ENCODE data around the gene PLAGL1.
A peak's percentile ranks its signal among the peaks of the same experiment; 100 is the strongest.
"Not testable (repeated sequence)": the region's sequence is repeated elsewhere in the genome, so short reads cannot be mapped to it uniquely, and the experiment has no call there.

The PLAGL1 gene

DNA sequence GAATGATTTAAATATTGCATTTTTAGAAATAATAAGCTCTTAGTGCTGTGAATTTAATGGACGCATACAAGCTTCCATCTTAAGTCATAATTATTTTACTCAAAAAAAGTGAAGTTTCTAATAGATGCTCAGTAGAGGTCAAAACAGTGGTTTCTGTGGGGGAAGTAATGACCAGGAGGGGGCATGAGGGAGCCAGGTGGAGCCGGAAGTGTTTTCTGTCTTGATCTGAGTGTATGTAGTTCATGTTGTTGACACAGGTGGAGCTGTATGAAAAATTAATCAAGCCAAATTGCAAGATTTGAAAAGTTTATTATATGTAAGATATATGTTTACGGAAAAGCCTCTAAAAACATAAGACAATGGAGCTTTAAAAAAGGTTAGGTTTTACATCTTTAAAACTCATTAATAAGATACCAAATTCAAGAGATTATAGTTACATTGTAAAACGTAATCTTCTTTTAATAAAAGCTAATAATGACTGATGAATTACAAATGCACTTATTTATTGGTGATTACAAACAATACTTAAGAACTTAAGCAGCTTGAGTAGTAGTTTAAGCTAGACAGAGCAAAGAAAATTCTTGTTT is 68.0 kb downstream of the PLAGL1 start:
- DNase-seq (ENCODE audit: low read depth in 1 of 2, low spot score in 1 of 2): peak; percentile 11 to 22

- DNase-seq (ENCODE audit: low read depth in 1 of 2, low spot score in 1 of 2): no peak
Measured at GRCh38 chr6:143939364-143939763, 68.7 kb downstream of the PLAGL1 start.

GRCh38 chr6:143937668-143937970 is 70.4 kb downstream of the PLAGL1 start:
- no peak for DNase-seq (ENCODE audit: low read depth in 1 of 2, low spot score in 1 of 2)

DNA sequence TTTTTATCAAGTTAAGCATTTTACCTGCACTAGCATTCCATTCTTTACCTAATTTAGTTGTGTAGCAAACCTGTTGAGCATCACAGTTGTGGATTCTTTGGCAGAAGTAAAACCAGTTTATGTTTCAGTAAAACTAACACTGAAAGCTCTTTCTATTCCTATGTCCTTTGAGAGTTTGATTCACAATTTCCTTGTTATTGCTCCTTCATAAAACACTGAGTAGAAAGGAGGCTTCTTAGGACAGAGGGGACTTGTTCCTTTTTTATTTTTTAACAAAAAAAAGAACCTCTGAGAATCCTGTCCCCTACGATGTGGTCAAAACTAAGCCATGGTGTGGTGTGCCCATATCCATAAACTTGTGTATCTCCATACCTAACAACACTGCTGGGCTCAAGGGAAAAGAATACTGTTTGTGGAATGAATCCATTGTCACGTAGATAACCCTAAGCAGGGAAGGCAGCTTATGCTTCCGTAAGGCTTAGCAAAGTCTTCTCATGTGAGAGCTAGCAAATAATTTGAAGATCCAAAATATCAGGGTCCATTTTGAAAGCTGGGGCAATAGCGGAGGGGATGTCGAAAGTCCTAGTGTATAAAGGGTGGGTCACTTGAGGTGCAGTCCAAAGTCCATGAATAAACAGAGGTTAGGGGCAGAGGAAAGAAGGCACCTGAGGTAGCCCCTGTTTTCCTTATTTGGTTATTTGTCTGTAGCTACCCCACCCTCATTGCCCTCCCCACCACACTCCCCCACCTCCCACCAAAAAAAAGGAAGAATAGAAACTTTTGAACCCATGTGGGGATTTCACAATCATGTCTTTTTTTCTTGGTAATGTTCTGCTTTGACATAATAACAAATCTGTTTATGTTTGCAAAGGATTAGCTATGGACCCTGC is 71.0 kb downstream of the PLAGL1 start:
- DNase-seq (ENCODE audit: low read depth in 1 of 2, low spot score in 1 of 2): no peak

DNA sequence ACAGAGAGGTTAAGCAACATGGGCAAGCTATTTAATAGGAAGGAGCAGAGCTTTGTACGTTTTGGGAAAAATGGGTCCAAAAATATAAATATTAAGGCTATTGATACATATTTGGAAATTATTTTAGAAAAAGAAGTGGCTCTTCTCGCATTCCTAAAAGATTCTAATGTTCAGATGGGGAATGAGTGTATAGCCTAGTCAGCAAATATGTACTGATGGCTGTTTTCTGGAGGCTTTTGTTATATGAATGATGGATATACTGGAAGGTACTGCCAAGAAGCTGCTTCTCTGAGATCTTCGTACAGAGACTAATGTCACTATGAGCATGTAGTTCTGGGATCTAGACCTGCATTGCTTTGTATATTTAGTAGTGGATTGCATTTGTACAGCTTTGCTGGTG is 71.7 kb downstream of the PLAGL1 start:
- no peak for DNase-seq (ENCODE audit: low read depth in 1 of 2, low spot score in 1 of 2)

GRCh38 chr6:143934867-143935266 is 73.2 kb downstream of the PLAGL1 start:
- DNase-seq (ENCODE audit: low read depth in 1 of 2, low spot score in 1 of 2): no peak

DNA sequence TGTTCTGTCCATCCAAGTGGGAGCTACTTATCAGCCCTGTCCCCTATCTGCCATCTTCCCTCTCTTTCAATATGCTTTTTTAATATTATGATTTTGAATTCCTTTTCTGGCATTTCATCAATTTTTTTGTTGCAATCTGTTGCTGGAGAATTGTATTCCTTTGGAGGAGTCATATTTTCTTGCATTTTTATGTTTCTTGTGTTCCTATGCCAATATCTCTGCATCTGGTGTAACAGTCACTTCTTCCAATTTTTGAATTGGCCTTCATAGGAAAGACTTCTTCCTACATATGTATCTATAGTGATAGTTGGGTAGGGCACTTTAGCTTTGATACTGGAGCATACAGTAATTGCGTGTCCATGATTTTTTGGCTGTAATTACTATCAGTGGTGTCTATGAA is 73.7 kb downstream of the PLAGL1 start:
- DNase-seq (ENCODE audit: low read depth in 1 of 2, low spot score in 1 of 2): no peak

- no peak for DNase-seq (ENCODE audit: low read depth in 1 of 2, low spot score in 1 of 2)
Measured at GRCh38 chr6:143929975-143930374, 78.1 kb downstream of the PLAGL1 start.

DNA sequence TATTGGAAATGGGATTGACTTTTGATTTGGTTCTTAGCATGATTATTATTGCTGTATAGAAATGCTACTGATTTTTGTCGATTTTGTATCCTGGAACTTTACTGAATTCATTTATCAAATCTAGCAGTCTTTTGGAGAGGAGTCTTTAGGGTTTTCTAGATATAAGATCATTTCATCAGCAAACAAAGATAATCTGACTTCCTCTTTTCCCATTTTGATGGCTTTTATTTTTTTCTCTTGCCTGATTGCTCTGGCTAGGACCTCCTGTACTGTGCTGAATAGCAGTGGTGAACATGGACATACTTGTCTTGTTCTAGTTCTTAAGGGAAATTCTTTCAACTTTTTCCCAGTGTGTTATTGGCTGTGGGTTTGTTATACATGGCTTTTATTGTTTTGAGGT is 79.2 kb downstream of the PLAGL1 start:
- no peak for DNase-seq (ENCODE audit: low read depth in 1 of 2, low spot score in 1 of 2)

DNA sequence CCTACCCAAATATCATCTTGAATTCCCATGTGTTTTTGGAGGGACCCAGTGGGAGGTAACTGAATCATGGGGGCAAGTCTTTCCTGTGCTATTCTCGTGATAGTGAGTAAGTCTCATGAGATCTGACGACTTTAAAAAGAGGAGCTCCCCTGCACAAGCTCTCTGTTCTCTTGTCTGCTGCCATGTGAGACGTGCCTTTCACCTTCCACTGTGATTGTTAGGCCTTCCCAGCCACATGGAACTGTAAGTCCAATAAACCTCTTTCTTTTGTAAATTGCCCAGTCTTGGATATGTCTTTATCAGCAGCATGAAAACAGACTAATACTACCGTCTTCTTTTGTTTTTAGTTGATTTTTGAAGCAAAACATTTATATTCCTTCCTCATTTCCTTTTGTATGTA is 91.0 kb downstream of the PLAGL1 start:
- DNase-seq (ENCODE audit: low read depth in 1 of 2, low spot score in 1 of 2): not testable (repeated sequence)

- DNase-seq (ENCODE audit: low read depth in 1 of 2, low spot score in 1 of 2): no peak
Measured at GRCh38 chr6:143912671-143913070, 95.4 kb downstream of the PLAGL1 start.

DNA sequence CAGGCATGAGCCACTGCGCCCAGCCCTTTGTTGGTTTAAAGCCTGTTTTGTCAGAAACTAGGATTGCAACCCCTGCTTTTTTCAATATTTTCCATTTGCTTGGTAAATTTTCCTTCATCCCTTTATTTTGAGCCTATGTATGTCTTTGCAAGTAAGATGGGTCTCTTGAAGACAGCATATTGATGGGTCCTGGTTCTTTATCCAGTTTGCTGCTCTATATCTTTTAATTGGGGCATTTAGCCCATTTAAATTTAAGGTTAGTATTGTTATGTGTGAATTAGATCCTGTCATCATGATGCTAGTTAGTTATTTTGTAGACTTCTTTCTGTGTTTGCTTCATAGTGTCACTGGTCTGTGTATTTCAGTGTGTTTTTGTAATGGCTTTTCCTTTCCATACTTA is 97.0 kb downstream of the PLAGL1 start:
- no peak for DNase-seq (ENCODE audit: low read depth in 1 of 2, low spot score in 1 of 2)

DNA sequence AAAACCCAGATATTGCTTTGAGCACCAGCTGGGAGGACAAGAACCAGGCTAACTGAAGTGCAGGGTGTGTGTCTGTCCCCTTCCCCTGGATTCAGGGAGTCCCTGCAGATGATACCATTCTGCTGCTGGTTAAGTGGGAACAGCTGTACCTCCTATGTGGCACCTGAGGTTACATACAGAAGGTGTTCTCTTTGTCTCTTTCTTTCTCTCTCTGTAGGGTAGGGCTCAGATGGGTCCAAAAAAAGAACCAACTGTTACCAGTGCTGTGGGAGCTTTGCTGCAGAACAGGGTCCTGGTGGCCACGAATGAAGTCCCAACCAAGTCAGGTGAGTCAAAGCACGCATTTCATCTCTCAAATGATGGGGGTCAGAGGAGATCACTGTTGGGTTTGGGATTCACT is 105.2 kb downstream of the PLAGL1 start:
- DNase-seq (ENCODE audit: low read depth in 1 of 2, low spot score in 1 of 2): no peak

DNA sequence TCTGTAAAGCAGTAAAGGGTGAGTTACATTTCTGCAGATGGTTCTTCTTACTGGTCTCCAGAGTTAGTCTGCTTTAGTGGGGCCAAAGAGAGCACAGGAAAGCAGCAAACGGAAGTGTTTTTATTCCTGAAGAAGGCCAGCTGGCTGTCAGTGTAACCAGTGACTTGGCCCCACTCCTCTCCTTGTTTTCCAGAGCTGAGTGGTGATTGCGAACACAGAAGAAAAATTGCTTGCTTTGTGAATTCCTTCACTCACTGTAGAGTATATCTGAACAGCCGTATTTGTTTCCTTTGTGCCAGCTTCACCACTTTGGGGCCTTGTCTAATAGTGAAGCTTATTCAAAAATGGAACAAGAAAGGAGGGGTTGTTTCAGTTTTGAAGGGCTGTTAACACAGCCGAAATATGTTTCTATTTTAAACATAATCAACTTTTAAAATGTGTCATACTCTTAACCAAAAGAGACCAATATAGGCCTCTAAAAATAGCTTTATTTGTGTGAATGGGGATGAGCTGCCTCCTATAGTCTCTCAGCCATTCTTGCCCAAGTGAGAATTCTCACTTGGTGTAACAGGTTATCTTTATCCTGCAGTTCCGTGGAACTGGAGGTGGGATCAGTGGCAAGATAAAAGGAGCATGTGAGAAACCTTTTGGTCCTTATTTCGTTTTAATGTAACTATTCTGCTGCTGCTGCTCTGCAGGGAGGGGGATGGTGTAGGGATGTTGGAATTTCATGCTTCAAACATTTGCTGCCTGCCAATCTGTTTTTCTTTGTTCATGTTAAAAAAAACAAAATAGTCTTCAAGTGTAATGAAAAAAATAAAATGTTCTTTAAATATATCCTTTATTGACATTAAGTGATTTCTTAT is 105.9 kb downstream of the PLAGL1 start:
- no peak for DNase-seq (ENCODE audit: low read depth in 1 of 2, low spot score in 1 of 2)

DNA sequence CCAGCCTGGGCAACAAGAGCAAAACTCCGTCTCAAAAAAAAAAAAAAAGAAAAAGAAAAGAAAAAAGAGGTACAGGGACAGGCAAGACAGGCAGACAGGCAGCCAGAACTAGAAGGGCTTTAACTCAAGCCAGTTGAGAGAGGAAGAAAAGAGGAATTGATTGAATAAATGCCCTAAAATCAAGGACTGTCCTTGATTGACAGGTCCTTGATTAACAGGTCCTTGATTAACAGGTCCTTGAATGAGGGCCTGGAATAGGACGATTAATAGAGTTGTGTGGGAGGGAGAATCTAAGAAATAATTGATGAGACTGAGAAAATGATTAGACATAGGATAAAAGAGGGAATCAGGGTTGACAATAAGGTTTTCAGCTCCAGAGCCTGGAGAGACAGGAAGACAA is 107.7 kb downstream of the PLAGL1 start:
- no peak for DNase-seq (ENCODE audit: low read depth in 1 of 2, low spot score in 1 of 2)

- DNase-seq (ENCODE audit: low read depth in 1 of 2, low spot score in 1 of 2): no peak
Measured at GRCh38 chr6:143896126-143896860, 111.8 kb downstream of the PLAGL1 start.

- no peak for DNase-seq (ENCODE audit: low read depth in 1 of 2, low spot score in 1 of 2)
Measured at GRCh38 chr6:143894655-143895054, 113.4 kb downstream of the PLAGL1 start.

All from stimulated activated CD4-positive, alpha-beta T cell treated with anti-CD3 and anti-CD28 coated beads, Interleukin-15, amount 100 ng/mL, for 1 hour (primary cell).